Activated CD4-positive, alpha-beta T cell treated with anti-CD3 and anti-CD28 coated beads, Interleukin-2, amount 10 ng/mL, durations not matched to agents 7 days and 5 days (primary cell): Measurements from ENCODE around the gene NECAB2. TPM values are rescaled to one million over a fixed set of nuclear protein-coding genes. Genes with fewer than 3 reads are reported as not detected.
A peak's percentile ranks its signal among the peaks of the same experiment; 100 is the strongest.
"Not testable (repeated sequence)": the region's sequence is repeated elsewhere in the genome, so short reads cannot be mapped to it uniquely, and the experiment has no call there.

ENCODE experiments used
- CTCF ChIA-PET: fragments of 350-600 bp; sonication (Branson Sonifier 250); formaldehyde crosslinking; loops from one replicate; lab custom pipeline; 2021; ENCODE audit warnings: antibody characterized with exemption; lab: Charles Lee
- POLR2A ChIA-PET: fragments of 350-600 bp; sonication (Branson Sonifier 250); formaldehyde crosslinking; loops from one replicate; lab custom pipeline; 2021; ENCODE audit warnings: antibody characterized with exemption; lab: Charles Lee
- DNase-seq: peaks from one replicate; pipeline ENCODE4 v3.0.0-alpha.2; 2020
- H3K27ac Mint-ChIP-seq: one replicate; pipeline ENCODE4 v1.8.0; 2021; ENCODE audit warnings: mild to moderate bottlenecking, moderate library complexity, mixed read lengths
- H3K27me3 Mint-ChIP-seq: one replicate; pipeline ENCODE4 v1.8.0; 2021; ENCODE audit warnings: mixed read lengths
- H3K36me3 Mint-ChIP-seq: one replicate; pipeline ENCODE4 v1.8.0; 2021; ENCODE audit warnings: low read depth, mixed read lengths
- H3K4me1 Mint-ChIP-seq: one replicate; pipeline ENCODE4 v1.8.0; 2021; ENCODE audit warnings: mixed read lengths
- H3K4me3 Mint-ChIP-seq: one replicate; pipeline ENCODE4 v1.8.0; 2021; ENCODE audit warnings: mild to moderate bottlenecking, moderate library complexity, mixed read lengths
- H3K9me3 Mint-ChIP-seq: one replicate; pipeline ENCODE4 v1.8.0; 2021; ENCODE audit warnings: mixed read lengths
- total RNA-seq, 2 experiments: library from RNA; stranded (reverse); gene quantifications; one replicate each; pipeline ENCODE4 v1.2.3, GENCODE V29; 2021

The NECAB2 gene
- total RNA-seq, 2 experiments from 2014 or later = not detected

DNA sequence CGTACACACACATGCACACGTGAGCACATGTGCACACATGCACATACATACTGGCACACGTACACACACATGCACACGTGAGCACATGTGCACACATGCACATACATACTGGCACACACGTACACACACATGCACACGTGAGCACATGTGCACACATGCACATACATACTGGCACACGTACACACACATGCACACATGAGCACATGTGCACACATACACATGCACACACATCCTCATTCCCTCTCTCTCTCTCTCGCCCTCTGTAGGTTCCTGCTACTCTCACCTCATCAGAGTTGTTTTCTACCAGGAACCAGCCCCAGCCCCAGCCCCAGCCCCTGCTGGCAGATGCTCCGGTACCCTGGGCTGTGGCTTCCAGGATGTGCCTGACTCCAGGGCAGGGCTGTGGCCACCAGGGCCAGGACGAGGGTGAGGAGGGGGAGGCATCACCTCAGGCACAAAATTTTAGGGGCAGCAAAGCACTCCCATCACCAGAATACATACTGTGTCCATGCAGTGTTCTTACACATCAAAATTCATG lies 17.1 kb upstream of the NECAB2 start:
- DNase-seq, H3K4me3 Mint-ChIP-seq, CTCF ChIA-PET, H3K9me3 Mint-ChIP-seq, H3K27ac Mint-ChIP-seq, H3K36me3 Mint-ChIP-seq, POLR2A ChIA-PET: not testable (repeated sequence)
- Mint-ChIP-seq H3K27me3 (peaks cover 13% of the 10 kb centered on the region), H3K4me1 (peaks cover 17% of the 10 kb centered on the region)

DNA sequence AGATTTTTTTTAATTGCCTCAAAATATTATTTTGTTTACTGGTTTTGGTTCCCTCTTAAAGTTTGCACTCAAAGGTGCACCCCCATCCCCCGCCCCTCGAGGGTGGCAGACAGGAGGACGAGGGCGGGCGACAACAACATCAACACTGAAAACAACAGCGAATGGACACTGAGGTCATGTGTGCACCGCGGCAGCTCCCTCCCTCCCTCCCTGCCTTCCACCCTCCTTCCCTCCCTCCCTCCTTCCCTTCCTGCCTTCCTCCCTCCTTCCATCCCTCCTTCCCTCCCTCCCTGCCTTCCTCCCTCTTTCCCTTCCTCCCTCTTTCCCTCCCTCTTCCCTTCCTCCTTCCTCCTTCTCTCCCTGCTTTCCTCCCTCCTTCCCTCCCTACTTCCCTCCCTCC lies 16.5 kb upstream of the NECAB2 start:
- ChIA-PET POLR2A (no interaction called here), CTCF (no interaction called here)
- Mint-ChIP-seq H3K4me1 (peaks cover 17% of the 10 kb centered on the region), H3K27me3 (peaks cover 13% of the 10 kb centered on the region), H3K9me3 (no peaks in the 10 kb centered on the region), H3K36me3 (no peaks in the 10 kb centered on the region), H3K27ac (no peak overlapping the region), H3K4me3 (no peak overlapping the region)
- DNase-seq = no peak

DNA sequence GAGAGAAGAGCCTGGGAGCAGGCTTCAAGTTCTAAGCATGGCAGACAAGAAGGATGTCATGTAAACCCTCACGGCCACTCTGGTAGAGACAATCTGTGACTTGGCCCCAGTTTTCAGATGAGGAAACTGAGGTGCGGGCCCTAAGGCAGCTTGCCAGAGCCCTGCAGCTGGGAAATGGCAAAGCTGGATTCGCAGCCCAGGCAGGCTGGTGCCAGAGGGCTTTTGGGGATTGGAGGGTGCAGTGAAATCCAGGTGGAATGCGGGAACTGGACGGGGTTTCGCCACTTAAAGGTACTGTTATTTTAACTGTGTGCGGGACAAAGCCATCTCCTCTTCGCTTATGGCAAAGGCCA lies 15.5 kb upstream of the NECAB2 start:
- H3K36me3 Mint-ChIP-seq = no peaks in the 10 kb centered on the region
- DNase-seq = no peak
- peaks cover 17% of the 10 kb centered on the region for H3K4me1 Mint-ChIP-seq
- POLR2A ChIA-PET = no interaction called here
- H3K4me3 Mint-ChIP-seq = peak overlapping the region; percentile 70
- CTCF ChIA-PET = no interaction called here
- no peak overlapping the region for H3K27ac Mint-ChIP-seq
- H3K27me3 Mint-ChIP-seq = peaks cover 13% of the 10 kb centered on the region
- H3K9me3 Mint-ChIP-seq = no peaks in the 10 kb centered on the region

DNA sequence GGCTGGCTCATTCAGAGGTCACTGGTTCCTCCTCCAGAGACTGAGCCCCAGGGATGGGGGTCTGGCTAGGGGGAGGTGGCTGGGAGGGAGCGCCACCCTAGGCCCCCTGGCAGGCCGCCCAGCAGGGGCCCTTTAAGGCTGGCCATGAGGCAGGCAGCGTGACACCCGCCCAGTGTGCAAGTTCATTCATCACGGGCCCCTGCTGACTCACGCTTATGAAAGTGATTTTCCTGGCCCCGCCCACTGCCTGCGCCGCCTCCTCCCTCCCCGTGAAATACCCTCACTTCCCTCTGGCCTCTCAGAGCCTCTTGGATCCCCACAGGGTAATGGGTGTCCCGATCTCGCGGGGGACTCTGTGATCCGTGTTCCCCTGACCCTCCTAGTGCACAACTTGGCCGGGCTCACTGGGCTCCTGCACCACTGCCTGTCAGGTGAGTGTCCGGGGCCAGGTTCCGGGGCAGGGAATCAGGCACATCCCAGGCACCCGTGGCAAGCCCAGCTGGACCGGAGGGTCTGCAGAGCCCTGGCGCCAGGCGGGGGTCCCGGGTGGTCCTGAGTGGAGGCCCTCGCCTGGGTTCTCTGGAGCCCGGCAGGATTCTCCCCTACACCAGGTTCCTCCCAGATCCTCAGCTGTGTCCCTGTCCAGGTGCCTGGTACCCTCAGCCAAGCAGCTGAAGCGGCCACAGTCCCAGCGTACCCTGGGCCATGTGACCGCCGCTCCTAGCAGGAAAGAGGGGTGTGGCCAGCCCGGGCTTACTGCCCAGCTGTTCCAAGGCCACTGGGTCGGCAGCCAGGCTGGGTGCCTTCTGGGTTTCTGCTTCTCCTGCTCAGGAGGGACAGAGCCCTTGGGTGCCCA lies 14.9 kb upstream of the NECAB2 start, which contains the start of gene OSGIN1:
TSS of gene OSGIN1 (plus strand) at position 301 of the 856 bp plus-strand sequence. CDS start 4,432 bp downstream, outside the sequence.
- Mint-ChIP-seq H3K4me1 (peaks cover 17% of the 10 kb centered on the region), H3K9me3 (no peaks in the 10 kb centered on the region), H3K27ac (peak within 1 kb of the TSS; percentile 36), H3K4me3 (peak within 1 kb of the TSS; percentile 70), H3K27me3 (peaks cover 13% of the 10 kb centered on the region), H3K36me3 (no peaks in the 10 kb centered on the region)
- ChIA-PET CTCF (interaction anchor here (0.6 to 1.4 kb wide), 7 partner anchors 10 to 234 kb away, joined by 3 to 5 read pairs (median 3); partner anchors contain the start of gene TAF1C), POLR2A (no interaction called here)
- DNase-seq = peak; percentile 75

DNA sequence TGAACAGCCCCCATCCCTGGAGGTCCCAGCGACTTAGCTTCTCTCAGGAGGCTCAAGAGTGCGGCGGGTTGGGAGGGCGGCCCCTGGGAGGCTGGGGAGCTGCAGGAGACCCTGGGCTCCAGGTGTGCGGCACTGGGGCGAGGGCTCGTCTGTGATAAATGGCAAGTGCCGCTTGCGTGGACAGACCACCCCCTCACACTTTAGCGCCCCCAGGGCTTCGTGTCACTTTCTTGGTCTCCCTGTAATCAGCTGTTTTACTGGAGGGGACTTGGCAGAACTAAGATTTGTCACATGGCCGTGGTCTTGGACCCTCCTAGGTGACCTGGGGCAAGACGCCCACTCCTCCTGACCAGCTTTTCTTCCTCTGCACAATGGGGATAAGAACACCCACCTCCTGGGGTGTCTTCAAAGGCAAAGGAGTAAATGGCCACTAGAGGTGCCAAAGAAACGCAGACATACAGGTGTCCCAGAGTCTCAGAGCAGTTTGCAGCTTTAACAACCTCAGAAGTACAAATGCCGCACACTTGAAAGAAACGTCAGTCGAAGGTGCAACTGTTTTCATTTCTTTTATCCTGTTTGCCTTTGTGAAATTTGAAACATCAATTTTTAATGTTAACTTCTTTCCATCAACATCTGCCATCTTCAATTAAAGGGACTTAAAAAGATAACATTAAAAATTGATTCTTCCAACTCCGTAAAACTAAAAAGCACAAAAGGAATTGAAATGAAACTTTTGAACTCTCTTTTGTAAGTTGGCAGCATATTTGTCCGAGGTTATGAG lies 14.1 kb upstream of the NECAB2 start:
- H3K27ac Mint-ChIP-seq = peak overlapping the region; percentile 36
- POLR2A ChIA-PET = no interaction called here
- H3K36me3 Mint-ChIP-seq = no peaks in the 10 kb centered on the region
- peaks cover 13% of the 10 kb centered on the region for H3K27me3 Mint-ChIP-seq
- CTCF ChIA-PET = interaction anchor here (0.6 to 1.4 kb wide), 7 partner anchors 9 to 233 kb away, joined by 3 to 5 read pairs (median 3); partner anchors contain the start of gene TAF1C
- H3K4me3 Mint-ChIP-seq = peak overlapping the region; percentile 56
- DNase-seq = peak; percentile 47
- H3K4me1 Mint-ChIP-seq = peaks cover 17% of the 10 kb centered on the region
- no peaks in the 10 kb centered on the region for H3K9me3 Mint-ChIP-seq

DNA sequence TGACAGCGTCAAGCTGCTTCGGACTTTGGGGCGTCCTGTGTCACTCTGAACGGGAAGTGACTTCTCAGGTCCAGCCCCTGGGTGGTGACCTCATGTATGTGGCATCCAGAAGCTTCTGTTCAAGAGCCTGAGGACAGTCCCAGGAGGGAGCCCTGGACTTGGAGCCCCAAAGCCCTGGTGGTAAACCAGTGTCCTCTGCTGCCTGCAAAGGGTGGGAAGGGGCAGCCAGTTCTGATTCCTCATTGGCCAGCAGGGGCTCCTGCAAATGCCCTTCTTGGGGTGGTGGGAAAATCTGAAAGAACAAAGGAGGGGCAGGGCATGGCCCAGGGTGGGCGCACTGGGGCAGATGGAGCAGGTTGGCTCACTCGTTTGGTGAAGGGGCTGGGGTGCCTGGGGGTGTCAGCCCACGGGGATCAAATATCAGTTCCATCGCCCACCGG lies 13.4 kb upstream of the NECAB2 start:
- DNase-seq = no peak
- peaks cover 13% of the 10 kb centered on the region for H3K27me3 Mint-ChIP-seq
- no peak overlapping the region for H3K4me3 Mint-ChIP-seq
- ChIA-PET POLR2A (no interaction called here), CTCF (interaction anchor here (1.0 to 1.4 kb wide), 4 partner anchors 10 to 232 kb away, joined by 3 to 5 read pairs (median 3); partner anchors contain the start of gene TAF1C)
- peaks cover 17% of the 10 kb centered on the region for H3K4me1 Mint-ChIP-seq
- no peaks in the 10 kb centered on the region for H3K36me3 Mint-ChIP-seq
- no peak overlapping the region for H3K27ac Mint-ChIP-seq
- no peaks in the 10 kb centered on the region for H3K9me3 Mint-ChIP-seq

DNA sequence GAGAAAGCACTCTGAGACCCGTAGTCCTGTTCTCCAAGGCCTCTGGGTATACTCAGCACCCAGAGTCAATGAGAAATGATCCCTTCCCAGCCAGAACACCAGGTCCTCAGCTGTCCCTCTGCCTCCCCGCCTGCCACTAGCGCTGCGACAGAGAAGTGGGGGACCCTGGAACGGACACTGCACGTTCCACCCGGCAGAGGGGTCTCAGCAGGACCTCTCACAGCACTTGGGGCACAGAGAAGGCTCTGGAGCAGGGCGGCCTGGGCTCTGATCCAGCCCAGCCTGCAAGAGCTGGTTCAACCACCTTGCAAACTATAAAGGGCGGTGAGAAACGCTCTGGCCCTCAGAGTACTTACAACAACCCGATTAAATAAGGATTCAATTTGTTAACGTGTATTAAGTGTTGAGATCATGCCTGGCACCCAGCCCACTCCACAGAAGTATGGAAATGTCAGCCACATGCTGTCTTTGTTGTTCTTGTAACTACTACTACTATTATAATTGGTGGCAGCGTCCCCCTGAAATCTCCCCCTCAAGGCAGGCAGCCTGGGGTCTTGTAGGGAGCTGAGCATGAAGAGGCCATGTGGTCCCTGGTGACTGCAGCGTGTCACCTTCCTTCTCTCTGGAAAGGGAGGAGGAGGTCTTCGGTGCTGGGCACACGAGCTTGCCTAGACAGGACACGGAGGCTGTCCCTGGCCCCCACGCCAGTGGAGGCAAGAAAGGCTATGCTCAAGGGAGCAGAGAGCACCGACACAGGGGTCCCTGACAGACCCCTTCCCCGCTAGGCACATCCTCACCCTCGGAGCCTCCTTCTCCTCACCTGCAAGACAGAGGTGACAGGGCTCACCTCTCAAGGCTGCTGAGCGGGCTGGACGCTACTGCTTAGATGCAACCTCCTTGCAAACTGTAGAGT lies 12.6 kb upstream of the NECAB2 start:
- DNase-seq = no peak
- Mint-ChIP-seq H3K9me3 (no peaks in the 10 kb centered on the region), H3K4me3 (no peak overlapping the region), H3K27me3 (peaks cover 13% of the 10 kb centered on the region), H3K4me1 (peaks cover 17% of the 10 kb centered on the region), H3K36me3 (no peaks in the 10 kb centered on the region), H3K27ac (no peak overlapping the region)
- POLR2A ChIA-PET = no interaction called here
- CTCF ChIA-PET = interaction anchor here (0.6 to 1.1 kb wide), 3 partner anchors 82 to 232 kb away, joined by 3 read pairs; partner anchors contain the start of gene TAF1C

DNA sequence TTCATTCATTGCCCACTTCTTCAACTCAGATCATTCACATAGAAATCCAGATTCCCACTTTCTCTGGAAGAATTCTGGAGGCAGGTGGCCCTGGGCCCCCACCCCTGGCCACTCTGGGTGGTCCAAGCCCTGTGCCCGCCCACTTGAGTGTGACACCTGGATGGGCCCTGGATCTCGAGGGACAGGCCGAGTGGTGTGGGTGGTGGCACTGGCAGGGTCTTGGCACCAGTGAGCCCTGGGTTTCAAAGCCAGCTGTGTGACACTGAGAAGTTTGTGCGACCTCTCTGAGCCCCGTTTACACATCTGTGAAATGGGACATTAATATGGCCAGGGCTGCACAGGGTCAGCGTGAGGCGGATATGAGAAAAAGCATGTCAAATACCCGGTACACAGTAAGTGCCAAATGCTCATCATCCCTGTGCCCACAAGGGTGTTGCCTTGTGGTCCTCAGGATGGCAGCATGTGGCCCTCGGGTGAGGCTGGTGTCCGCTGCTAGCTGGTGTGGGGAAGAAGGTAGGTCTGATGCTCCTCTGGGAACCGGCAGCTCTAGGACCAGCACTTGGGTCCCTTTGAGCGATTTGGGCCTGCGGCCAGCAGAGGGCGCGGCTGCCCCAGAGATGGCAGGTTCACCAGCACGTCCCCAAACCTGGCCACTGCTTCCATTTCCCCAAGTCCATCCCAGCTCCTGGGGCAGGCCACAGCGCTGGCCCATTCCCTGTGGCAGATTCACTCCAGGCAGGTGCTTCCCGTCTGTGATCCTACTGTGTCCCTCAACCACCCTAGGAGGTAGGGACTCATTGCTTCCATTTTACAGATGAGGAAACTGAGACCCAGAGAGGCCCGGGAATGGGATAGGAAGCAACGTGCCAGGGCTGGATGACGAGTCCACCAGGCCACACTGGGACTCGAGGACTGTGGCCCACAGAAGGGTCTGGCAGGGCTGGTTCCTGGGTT lies 11.4 kb upstream of the NECAB2 start:
- H3K27me3 Mint-ChIP-seq = peaks cover 13% of the 10 kb centered on the region
- H3K9me3 Mint-ChIP-seq = no peaks in the 10 kb centered on the region
- ChIA-PET POLR2A (no interaction called here), CTCF (interaction anchor here (0.6 to 1.9 kb wide), 9 partner anchors 14 to 307 kb away, joined by 3 to 8 read pairs (median 3); partner anchors contain the start of gene TAF1C)
- peak; percentile 81 for DNase-seq
- H3K27ac Mint-ChIP-seq = no peak overlapping the region
- no peaks in the 10 kb centered on the region for H3K36me3 Mint-ChIP-seq
- peaks cover 17% of the 10 kb centered on the region for H3K4me1 Mint-ChIP-seq
- H3K4me3 Mint-ChIP-seq = no peak overlapping the region

DNA sequence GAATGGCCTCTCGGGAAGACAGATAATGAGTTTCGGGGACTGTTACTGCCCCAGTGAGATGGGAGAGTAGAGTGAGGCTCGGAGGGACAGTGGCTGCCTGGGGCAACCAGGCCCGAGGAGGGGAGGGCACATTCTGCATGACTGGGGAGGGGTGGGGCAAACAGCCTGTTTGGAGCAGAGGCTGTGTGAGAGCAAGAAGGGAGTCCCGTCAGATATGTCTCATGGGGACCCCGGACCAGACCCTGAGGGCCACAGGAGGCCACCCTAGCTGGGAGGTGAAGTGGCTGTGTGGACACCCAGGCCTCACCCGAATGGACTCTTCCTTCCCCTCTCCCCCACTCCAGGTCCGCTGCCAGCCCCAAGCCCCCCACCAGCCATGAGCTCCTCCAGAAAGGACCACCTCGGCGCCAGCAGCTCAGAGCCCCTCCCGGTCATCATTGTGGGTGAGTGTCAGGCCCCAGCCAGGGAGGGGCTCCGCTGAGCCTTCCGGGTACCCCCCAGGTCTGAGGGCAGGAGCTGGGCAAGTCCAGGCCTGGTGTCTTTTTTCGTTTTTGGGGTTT lies 10.7 kb upstream of the NECAB2 start:
- Mint-ChIP-seq H3K27ac (no peak overlapping the region), H3K4me1 (peaks cover 17% of the 10 kb centered on the region), H3K27me3 (peaks cover 13% of the 10 kb centered on the region), H3K4me3 (no peak overlapping the region), H3K36me3 (no peaks in the 10 kb centered on the region), H3K9me3 (no peaks in the 10 kb centered on the region)
- POLR2A ChIA-PET = no interaction called here
- CTCF ChIA-PET = interaction anchor here (1.0 to 1.9 kb wide), 8 partner anchors 14 to 306 kb away, joined by 3 to 8 read pairs (median 4); partner anchors contain the start of gene TAF1C
- no peak for DNase-seq

DNA sequence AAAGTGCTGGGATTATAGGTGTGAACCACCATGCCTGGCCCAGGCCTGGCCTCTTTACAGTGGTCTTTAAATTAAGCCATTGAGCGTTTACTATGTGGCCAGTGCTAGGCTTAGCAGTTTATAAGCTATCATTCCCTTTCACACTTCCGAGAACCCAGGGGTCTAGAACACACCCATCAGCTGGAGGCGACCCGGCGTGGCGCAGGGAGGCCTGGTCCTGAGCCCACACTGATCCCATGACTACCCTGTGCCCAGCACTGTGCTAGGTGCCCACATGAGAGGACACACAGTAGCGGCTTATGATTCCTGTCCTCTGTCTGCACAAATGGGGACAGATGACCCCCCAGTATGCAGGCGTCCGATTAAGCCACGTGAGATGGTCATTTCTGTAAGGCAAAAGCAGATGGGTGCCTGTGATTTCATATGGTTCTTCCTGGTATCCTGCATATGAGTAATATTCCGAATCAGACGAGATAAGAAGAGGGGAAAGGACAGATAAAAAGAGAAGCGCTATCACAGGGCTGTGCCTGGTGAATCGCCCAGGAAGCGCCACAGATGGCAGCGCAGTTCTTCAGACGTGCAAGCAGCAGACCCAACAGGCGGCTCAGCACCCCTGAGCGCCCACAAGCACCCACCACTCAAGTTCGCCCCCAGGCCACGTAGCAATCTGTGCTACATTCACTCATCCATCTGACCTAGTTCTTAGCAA lies 9.8 kb upstream of the NECAB2 start:
- peaks cover 11% of the 10 kb centered on the region for H3K4me1 Mint-ChIP-seq
- H3K36me3 Mint-ChIP-seq = no peaks in the 10 kb centered on the region
- H3K27ac Mint-ChIP-seq = no peak overlapping the region
- DNase-seq = no peak
- no peaks in the 10 kb centered on the region for H3K9me3 Mint-ChIP-seq
- H3K4me3 Mint-ChIP-seq = no peak overlapping the region
- CTCF ChIA-PET = interaction anchor here (1.0 to 1.9 kb wide), 3 partner anchors 13 to 229 kb away, joined by 3 to 6 read pairs (median 4); partner anchors contain the start of gene TAF1C
- POLR2A ChIA-PET = no interaction called here
- H3K27me3 Mint-ChIP-seq = peaks cover 13% of the 10 kb centered on the region
